Measurements from ENCODE around the gene PPEF1. TPM values are rescaled to one million over a fixed set of nuclear protein-coding genes. Genes with fewer than 3 reads are reported as not detected.

The PPEF1 gene, protein sequence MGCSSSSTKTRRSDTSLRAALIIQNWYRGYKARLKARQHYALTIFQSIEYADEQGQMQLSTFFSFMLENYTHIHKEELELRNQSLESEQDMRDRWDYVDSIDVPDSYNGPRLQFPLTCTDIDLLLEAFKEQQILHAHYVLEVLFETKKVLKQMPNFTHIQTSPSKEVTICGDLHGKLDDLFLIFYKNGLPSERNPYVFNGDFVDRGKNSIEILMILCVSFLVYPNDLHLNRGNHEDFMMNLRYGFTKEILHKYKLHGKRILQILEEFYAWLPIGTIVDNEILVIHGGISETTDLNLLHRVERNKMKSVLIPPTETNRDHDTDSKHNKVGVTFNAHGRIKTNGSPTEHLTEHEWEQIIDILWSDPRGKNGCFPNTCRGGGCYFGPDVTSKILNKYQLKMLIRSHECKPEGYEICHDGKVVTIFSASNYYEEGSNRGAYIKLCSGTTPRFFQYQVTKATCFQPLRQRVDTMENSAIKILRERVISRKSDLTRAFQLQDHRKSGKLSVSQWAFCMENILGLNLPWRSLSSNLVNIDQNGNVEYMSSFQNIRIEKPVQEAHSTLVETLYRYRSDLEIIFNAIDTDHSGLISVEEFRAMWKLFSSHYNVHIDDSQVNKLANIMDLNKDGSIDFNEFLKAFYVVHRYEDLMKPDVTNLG
- 1.3 TPM for total RNA-seq

DNA sequence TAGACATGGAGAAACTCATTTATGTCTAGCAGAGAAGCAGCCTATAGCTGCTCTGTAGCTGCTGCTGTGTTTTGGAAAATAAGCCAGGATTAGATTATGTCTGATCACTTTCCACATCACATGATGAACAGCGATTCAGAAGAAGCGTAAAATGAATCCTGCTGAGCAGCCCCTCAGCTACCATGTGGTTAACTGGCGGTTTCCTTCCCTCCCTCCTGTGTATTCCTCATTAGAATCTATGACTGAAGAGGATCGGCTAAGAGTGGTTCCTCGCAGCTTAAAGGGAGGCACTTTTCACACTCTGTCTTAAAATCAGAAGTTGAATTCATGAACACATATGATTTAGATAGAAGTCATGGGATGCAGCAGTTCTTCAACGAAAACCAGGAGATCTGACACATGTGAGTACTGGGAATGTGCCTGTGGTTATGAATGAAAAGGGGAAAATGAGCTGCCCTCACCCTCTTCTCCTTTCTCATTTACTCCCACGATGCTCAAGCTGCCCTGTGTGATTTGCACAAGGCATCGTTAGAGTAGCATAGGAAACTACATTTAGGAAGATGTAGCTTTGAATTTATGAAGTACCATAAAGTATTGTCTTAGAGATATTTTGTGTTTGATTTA lies at the start of gene PPEF1:
PPEF1 (plus strand) TSS at position 220 of the 624 bp plus-strand sequence; CDS start at position 356, 136 bp downstream.
- peak; percentile 44 for DNase-seq

DNA sequence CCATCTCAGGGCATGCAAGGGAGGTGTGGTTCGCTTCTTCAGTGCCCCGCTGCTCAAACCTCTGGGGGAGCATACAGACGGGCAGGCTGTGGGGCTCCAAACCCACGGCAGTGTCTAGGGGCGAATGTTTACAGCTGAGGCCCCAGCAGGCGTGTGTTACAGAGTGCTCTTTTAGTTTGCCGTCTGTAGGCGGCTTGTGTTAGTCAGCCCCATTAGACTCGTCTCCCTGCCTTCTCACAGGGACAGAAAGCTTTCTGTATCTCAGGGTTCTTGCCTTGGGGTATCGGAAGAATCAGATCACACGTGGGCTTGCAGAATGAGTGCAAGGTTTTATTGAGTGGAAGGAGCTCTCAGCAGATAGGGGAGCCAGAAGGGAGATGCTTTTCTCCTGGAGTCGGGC lies 46.2 kb upstream of the PPEF1 start:
- no peak for DNase-seq

DNA sequence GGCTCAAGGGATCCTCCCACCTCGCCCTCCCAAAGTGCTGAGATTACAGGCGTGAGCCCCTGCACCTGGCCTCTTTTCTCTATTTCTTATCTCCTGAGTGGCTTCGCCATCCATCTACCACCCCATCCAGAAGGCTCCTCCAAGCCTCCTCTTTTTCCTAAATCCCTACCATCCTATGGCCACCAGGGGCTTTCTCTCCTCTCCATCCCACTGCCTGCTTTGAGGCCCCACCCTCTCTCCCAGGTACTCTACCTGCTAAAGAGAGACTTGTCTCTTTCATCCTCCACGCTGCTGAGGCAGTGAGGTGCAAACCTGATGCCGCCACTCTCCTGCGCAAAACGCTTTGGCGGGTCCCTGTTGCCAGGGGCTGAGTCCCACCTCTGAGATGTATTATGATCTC lies 42.5 kb upstream of the PPEF1 start:
- no peak for DNase-seq

DNA sequence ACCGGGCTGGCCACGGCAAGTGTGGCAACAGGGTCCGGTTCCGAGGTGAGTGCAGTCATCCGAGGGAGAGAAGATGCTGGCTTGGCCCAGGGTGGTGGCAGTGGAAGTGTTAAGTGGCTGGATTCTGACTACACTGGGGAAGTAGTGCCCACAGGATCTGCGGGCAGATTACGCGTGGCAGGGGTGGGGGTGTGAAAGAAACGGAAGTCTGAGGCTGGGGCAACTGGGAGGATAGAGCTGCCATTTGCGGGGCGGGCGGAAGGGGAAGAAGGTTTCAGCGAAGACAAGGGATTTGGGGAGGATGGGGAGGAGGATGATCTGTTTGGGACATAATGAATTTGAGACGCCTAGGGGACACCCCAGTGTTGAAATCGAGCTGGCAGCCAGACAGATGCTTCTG lies 40.8 kb upstream of the PPEF1 start:
- no peak for DNase-seq

DNA sequence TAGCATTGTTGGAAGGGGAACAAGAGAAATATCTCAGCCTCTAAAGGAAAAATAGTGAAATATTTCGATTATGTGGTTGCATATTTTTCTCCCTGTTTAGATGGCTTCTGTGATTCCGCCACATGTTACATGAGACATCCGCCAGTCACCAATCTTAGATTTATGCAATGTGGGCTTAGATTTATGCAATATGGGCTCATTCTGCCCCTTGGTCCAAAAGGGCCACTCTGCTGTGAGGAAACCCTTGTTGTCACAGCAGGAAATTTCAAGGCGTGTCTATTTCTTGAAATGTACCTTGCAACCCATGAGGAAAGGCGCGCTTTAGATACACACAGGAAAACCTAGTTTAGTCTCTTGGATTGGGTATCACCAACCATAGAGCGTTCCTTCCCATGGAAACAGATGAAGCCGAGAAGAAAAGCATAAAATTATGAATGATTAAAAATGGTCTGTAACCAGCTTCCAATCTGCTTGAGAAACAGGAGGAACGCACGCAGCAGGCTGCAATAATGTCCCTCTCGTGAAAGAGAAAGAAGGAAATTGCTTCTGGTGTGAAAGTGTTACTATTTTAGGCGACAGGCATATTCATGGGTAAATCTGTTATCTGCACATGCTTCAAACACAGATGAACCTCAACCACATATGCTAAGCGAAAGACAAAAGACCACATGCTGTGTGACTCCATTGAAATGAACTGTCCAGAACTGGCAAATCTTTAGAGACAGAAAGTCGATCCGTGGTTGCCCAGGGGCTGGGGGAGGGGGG lies 39.2 kb upstream of the PPEF1 start:
- no peak for DNase-seq

DNA sequence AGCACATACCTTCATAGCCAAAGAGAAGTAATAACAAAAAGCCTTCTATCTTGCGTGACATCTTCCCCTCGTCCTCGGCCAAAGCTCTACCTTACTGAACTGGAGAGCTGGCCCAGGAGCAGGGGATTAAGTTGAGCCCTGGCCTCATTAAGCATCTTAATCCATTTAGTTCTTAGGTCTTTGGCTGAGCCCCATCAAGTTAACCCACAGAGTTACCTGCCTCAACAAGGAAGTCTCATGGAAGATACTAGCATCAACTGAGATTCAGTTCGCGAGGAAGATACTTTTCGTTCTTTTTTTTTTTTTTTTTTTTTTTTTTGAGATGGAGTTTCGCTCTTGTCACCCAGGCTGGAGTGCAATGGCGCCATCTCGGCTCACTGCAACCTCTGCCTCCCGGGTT lies 35.4 kb upstream of the PPEF1 start, which contains the start of gene RS1:
RS1 (minus strand) TSS at position 101 of the 400 bp plus-strand sequence; CDS start at position 61, 40 bp downstream.
- no peak for DNase-seq

DNA sequence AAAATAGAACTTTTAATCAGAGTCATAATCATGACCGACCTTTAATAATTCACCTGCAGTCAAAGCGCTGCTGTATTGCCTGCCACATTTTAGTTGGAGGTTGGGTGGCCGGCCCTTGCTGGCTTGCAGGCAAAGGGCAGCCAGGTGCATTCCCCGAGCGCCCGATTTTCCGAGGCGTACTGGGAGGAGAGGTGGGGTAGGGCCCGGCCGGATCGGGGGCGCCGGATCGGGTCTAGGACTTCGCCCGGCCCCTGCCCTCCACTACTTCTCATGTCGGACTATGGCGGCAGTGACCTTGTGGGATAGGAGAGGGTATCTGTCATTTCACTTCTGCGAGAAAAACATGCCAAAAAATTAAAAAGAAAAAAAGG lies 33.0 kb upstream of the PPEF1 start:
- no peak for DNase-seq

DNA sequence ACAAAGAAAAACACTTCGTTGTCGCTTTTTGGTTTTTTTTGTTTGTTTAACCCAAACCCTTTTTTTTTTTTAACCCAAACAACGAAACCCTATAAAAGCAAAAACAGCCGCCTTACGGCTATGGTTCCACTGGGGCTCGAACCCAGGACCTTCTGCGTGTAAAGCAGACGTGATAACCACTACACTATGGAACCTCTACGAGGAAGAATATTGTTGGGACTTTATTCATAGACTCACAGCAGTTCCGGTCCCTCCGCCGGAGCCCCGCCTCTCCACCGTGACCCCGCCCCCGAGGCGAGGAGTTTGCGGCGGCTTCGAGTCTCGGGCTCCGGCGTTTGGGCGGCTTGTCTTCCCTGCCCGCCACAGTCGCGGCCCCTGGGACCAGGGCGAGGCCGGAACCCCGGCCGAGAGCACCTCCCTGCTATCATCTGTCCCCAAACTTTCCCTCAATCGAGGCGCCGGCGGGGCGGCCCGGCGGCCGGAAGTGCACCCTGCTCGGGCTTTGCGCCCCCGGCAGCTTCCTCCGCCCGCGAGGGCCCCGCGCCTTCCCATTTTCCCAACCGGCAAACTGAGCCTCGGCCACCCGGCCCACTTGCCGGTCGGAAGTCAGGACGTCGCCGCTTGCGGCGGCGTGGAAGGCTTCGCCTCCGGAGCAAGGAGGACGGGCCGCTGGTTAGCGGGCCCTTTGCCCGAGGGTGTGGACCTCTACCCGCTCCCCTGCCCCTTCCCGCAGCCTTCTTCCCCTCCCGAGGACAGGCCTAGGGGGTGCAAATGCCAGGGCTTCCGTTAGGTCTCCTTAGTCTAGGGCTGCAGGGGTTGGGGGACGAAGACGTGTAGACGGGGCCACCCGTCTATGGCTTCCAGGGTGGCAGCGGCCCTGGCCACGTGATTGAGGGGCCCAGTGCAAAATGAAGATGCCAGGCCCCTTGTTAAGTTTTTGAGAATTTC lies 32.4 kb upstream of the PPEF1 start:
- peak; percentile 63 for DNase-seq

DNA sequence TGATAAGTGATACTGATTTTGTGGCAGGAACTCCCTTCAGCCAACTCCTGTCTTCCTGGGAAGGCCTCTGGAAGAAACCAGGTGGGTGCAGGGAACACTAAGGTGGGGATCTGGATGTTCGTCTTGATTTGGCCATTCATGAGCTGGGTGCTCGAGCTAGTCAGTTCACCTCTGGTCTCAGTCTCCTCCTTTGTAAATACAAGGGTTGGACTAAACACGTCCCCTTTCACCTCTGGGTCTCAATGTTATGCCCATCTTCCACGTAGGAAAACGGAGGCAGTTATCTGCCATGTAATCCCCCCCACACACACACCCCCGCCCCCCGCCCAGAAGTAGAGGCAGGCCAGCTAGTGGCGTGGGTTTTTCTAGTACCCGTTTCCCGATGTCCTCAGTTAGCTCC lies 31.4 kb upstream of the PPEF1 start:
- no peak for DNase-seq

DNA sequence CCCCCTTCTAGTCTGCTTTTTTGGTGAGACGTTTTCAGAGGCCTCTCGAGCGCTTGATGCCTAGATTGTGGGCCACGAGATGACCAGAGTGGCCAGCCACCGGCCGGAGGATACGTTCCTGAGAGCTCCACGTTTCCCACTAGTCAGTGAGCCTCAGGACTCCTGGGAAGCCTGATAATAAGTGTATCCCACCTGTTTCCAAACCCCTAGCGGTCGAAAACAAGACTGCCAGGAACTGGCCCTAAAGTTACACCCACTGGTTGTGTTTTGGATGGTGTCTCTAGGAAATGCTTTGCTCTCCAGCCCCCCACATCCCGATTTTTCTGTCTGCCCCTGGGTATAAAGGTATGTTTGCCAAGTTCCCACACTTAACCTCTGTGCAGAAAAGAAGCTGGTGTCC lies 31.0 kb upstream of the PPEF1 start:
- DNase-seq = no peak

DNA sequence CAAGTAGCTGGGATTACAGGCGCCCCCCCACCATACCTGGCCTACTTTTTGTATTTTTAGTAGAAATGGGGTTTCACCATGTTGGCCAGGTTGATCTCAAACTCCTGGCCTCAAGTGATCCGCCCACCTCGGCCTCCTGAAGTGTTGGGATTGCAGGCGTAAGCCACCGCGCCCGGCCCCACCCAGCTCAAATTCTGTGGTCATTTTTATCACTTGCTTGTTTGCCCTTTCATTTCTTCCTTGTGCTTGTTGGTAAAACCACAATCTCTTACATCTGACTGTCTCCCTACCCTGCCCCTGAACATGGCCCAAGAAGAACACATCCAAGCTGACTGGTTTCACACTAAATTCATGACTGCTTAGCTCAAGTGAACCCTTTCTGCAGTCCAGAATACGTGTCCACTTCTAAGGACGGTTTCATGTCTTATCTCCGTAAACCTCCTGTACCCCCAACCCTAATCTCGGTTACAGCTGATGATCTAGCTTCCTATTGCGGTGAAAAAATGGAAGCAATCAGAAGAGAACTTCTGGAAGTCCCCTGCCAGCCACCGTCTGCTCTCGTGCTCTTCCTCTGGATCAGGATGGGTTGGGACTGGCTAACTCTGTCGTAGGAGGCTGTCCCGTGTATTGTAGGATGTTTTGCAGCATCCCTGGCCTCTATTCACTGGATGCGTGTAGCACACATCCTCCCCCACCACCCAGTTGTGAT lies 30.1 kb upstream of the PPEF1 start:
- no peak for DNase-seq

DNA sequence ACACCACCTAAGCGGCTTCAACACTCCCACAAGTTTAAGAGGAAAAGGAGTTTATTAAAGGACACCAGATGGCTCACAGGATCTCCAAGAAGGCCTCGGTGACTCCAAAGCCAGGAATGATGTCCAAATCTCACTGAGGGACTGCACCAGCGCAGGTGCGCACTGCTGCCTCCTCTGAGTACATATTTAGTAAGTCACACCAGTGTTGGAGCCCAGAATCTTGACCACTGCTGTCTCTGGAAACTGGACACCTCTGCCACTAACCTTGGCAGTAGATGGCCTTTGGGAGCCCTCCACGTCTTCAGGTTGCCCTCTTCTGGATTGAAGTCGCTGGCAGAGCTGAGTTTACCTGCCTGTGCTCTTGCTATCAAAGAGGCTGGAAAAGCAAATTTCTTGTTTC lies 25.4 kb upstream of the PPEF1 start:
- DNase-seq = no peak

DNA sequence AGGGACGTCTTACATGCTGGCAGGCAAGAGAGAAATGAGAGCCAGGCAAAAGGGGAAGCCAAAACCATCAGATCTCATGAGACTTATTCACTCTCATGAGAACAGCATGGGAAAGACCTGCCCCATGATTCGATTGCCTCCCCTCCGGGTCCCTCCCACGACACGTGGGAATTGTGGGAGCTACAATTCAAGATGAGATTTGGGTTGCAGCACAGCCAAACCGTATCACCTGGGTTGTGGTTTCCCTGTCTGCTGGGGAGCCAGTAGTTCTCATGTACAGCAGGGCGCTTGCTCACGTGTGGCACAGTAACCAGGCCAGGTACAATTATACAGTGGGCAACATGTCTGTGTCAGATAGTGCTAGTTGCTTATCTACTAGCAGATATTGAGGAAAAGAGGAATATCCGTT lies 24.5 kb upstream of the PPEF1 start:
- DNase-seq = no peak

DNA sequence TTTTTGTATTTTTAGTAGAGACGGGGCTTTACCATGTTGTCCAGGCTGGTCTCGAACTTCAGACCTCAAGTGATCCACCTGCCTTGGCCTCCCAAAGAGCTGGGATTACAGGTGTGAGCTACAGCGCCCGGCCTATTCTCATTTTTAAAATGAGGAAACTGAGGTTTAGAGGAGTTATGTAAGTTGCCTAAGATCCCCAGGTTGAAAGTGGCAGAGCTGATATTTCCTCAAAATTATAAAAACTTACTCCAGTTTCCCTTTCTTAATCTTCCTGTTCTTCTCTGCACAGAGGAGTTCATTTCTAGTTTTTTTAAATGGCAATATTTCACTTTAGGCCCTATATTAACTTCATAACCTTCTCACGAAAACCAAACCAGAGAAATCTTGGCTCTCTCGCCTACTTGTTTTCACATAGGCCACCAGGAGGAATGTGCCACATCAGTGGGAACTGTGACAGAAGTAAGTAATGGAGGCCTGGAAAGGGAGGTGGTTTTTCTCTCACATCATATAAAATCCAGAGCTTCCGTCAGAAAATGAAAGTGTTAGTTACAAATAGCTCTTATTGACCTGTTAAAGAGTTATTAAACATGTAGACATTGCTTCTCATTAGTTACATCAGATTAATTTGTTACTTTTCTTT lies 19.5 kb upstream of the PPEF1 start:
- DNase-seq = no peak

DNA sequence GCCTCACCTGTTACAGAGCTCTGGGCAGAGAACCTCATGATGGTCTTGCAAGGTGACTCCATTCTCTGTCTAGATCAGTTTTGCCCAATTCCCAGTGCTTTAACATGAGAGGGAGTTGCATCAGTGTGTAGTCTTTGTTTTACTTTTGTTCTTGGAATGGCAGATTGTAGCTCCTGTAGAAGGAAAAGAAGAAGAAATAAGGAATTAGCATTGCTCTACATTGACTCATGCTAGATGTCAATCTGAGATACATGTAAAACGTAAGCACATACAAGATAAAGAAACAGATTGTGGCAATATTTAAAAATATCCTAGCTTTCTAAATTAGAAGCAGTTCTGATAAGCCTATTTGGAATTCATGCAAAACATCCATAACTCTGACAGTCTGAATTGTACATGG lies 16.0 kb upstream of the PPEF1 start:
- no peak for DNase-seq

DNA sequence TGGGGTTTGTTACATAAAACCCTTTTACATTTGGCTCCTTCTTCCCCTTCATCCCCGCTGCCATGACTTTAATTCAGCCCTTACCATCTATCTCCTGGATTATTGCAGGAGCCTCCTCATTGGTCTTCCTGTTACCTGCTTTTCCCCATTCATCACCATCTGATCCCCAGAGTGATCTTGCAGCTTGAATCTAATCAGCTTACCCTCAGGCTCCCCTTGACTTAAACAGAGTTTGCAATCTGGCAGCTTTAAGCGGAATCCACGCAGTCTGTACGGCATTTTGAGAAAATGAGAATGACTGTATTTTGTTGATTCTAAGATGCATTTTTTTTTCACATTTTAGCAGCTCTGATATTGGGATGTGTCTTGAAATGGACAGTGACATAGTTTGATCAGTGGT lies 14.9 kb upstream of the PPEF1 start:
- no peak for DNase-seq

DNA sequence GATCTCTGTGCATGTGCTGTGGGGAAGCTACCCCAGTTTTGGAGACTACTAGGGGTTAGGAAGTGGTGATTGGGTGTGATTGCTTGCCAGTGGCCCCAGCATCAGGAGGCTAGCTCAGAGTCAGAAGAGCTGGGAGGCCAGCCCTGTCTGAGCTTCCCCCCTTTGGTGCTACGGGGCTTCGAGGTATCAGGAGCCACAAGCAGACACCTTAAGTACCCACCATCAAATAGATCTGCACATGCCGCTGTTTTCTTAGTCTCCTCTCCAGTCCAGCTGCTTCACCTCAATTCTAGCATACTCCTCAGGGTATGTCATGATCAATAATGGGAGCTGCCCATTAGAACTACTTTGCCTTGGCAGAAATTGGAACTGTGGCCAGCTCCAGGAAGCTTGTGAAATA lies 10.8 kb upstream of the PPEF1 start:
- DNase-seq = no peak

DNA sequence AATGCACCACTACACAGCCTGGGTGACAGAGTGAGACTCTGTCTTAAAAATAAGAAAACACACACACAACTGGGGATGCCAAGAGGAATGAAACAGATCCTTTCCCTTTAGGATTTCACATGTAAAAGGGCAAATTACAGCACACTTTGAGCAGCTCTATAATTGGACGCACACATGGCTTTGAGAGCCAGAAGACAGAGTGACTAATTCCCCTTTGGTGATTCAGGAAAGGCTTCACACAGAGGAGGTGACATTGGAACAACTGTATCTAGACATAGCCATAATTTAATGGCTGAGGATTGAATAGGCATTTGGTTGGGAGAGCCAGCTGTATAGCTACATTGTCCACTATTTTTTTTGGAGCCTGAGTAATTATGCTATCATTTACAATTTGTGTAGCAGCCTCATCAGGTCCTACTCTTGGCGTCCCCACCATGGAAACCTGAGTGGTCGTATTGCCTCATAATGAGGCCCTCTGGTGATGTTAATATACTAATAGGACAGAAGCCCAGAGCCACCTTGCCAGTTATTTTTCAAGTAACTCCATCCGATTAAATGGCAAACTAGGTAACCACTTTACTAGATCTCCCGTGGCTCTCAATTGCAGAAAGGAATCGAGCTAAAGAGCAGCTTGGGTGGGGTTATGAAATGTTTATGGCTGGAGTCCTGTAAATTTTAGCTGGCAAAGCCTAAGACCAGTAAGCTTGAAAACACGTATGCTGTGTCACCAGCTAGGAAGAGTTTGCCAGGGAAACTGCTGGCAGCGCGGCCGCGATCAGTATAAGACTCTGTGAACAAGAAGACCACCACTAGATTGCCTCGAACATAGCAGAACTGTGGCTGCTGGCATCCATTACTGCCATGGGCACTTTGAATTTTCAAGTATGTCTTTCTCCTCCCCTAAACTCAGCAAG lies 8.5 kb upstream of the PPEF1 start:
- DNase-seq = no peak
